HG03039 (cell line): Measurements from ENCODE around the gene ZNF112.

ENCODE experiments used
- ATAC-seq: cut with Tn5 transposase; IDR thresholded peaks from one replicate; pipeline ENCODE4 v1.9.1; 2021; ENCODE audit warnings: mild to moderate bottlenecking, moderate library complexity; ENCODE audit not compliant: unreplicated experiment

The ZNF112 gene

GRCh38 chr19:44284968-44285367 lies 71.5 kb downstream of the ZNF112 start:
- no peak for ATAC-seq

GRCh38 chr19:44282846-44283245 lies 73.6 kb downstream of the ZNF112 start:
- ATAC-seq, result no peak

- no peak for ATAC-seq
Observed at GRCh38 chr19:44280916-44281315, 75.6 kb downstream of the ZNF112 start.

GRCh38 chr19:44278181-44278690 lies 78.2 kb downstream of the ZNF112 start:
- no peak for ATAC-seq

- ATAC-seq, result no peak
Observed at GRCh38 chr19:44277331-44277730, 79.1 kb downstream of the ZNF112 start.
